ENCODE results near the gene EDIL3. TPM values are rescaled to one million over a fixed set of nuclear protein-coding genes. Genes with fewer than 3 reads are reported as not detected.
"Not testable (repeated sequence)": the region's sequence is repeated elsewhere in the genome, so short reads cannot be mapped to it uniquely, and the experiment has no call there.

The EDIL3 gene
- total RNA-seq, 2 donors from 2014 or later: not detected

DNA sequence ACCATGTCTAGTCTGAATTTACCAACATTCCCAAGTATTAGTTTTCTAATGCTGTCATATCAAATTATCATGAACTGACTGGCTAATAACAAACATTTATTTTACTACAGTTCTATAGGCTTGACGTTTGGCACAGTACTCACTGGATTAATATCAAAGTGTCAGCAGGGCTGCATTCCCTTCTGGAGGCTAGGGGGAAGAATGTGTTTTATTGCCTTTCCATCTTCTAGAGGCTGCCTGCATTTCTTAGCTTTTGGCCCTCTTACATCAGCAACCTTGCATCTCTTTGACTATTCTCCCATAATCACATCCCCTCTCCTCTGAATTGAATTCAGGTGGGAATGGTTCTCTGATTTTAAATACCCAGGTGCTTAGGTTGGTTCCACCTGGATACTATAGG is 84.7 kb downstream of the EDIL3 start:
- H3K27me3 Mint-ChIP-seq: no peaks in the 10 kb centered on the region
- no peaks in the 10 kb centered on the region for H3K9me3 Mint-ChIP-seq
- H3K4me1 Mint-ChIP-seq: no peaks in the 10 kb centered on the region
- H3K4me3 Mint-ChIP-seq: no peak overlapping the region
- no peak for ATAC-seq (replicated peaks)
- no peak overlapping the region for H3K27ac Mint-ChIP-seq
- H3K36me3 Mint-ChIP-seq (ENCODE audit: low read depth): no peaks in the 10 kb centered on the region

DNA sequence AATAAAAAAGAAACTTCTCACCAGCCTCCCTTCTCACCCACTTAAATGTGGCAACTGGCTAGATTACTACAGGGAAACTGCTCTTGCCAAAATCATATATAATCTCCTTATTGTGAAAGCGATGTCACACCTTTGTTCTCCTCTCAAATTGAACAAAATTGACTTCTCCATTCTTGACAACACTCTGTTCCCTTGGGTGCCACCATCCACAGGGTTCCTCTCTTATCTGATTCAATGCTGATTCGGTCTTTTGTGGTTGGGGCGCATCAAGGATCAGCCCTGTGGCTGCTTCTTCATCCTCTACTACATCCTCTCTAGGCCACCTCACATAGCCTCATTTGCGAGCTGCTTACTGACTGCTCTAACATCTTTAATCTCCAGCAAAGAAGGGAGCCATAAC is 86.1 kb downstream of the EDIL3 start:
- no peak overlapping the region for H3K4me3 Mint-ChIP-seq
- H3K36me3 Mint-ChIP-seq (ENCODE audit: low read depth): no peaks in the 10 kb centered on the region
- H3K4me1 Mint-ChIP-seq: no peaks in the 10 kb centered on the region
- no peak overlapping the region for H3K27ac Mint-ChIP-seq
- H3K9me3 Mint-ChIP-seq: no peaks in the 10 kb centered on the region
- no peaks in the 10 kb centered on the region for H3K27me3 Mint-ChIP-seq
- no peak for ATAC-seq (replicated peaks)

- ATAC-seq (replicated peaks); H3K36me3 Mint-ChIP-seq (ENCODE audit: low read depth); H3K4me1 Mint-ChIP-seq; H3K27me3 Mint-ChIP-seq; H3K9me3 Mint-ChIP-seq; H3K4me3 Mint-ChIP-seq; H3K27ac Mint-ChIP-seq: not testable (repeated sequence)
These were observed 87.0 kb downstream of the EDIL3 start for GRCh38 chr5:84297641-84298040.

DNA sequence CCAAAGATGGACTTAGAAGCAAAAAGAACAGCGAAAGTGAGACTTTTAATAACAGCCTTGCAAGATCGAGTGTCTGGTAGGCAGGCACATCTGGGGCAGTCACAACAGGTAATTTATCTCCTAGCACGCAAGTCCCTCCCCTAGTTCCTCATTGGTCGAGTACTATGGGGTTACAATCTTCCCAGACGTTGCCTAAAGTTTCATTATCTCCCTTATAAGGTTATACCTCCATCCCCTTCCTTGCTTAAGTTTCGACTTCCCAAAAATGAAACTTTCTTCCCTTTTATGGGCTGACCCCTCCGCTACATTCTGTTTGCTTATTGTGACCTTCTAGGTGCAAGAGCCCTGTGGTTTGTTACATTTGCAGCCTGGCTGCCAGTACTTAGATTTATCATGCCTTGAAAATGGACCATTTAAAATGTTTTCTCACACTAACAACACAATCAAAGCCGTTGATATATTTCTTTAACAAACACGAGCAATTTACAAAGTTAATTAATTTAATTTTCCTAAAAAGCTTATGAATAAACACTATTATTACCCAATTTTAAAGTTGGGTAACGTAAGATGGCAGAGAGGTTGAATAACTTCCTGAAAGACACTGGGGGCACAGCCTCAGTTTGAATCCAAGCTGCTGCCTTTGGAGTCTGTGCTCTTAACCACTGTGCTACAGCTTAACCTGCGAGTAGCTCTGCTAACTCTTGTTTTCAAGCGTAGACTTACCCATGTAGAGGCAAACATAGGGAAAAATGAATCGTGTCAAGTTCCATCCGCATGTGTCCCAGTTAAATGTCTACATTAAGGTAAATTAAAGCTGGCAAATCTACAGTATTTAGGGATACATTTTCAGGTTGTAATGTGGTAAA is 91.7 kb downstream of the EDIL3 start:
- H3K9me3 Mint-ChIP-seq: peaks cover 4% of the 10 kb centered on the region
- H3K27me3 Mint-ChIP-seq: peaks cover under 1% of the 10 kb centered on the region
- H3K4me3 Mint-ChIP-seq: no peak overlapping the region
- ATAC-seq (replicated peaks): no peak
- H3K27ac Mint-ChIP-seq: no peak overlapping the region
- H3K36me3 Mint-ChIP-seq (ENCODE audit: low read depth): no peaks in the 10 kb centered on the region
- no peaks in the 10 kb centered on the region for H3K4me1 Mint-ChIP-seq

DNA sequence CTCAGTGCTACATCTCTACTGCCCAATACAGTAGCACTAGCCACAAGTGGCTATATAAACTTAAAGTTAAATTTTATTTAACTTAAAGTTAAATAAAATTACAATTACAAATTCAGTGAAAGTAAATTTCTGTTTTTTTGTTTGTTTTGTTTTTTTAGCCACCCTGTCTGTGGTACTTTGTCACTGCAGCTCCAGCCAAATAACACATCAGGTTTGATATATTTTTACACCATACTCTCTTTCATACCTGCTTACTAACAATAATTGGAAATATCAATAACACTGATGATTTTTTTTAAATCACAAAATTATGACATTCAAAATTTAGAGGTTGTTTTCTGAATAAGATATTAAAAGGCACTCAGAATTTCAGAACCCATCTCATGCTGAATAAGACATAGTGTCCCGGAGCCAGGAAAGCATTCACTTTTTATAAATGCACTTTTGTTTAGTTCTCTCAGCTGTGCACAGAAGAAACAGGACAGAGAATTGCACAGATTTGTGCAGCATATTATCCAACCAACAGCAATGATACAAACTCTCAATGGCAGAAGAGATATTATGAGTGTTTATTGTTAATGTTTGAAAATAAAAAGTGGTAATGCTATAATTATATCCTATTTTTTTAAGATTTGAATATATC is 92.6 kb downstream of the EDIL3 start:
- no peak overlapping the region for H3K4me3 Mint-ChIP-seq
- H3K27ac Mint-ChIP-seq: no peak overlapping the region
- peaks cover 3% of the 10 kb centered on the region for H3K27me3 Mint-ChIP-seq
- no peak for ATAC-seq (replicated peaks)
- H3K36me3 Mint-ChIP-seq (ENCODE audit: low read depth): no peaks in the 10 kb centered on the region
- H3K9me3 Mint-ChIP-seq: peaks cover 4% of the 10 kb centered on the region
- no peaks in the 10 kb centered on the region for H3K4me1 Mint-ChIP-seq

- Mint-ChIP-seq H3K4me3 (no peak overlapping the region), H3K36me3 (ENCODE audit: low read depth) (no peaks in the 10 kb centered on the region), H3K27ac (no peak overlapping the region), H3K27me3 (peaks cover 3% of the 10 kb centered on the region), H3K9me3 (peaks cover 4% of the 10 kb centered on the region), H3K4me1 (no peaks in the 10 kb centered on the region)
- no peak for ATAC-seq (replicated peaks)
These were observed 94.0 kb downstream of the EDIL3 start for GRCh38 chr5:84290673-84291072.

DNA sequence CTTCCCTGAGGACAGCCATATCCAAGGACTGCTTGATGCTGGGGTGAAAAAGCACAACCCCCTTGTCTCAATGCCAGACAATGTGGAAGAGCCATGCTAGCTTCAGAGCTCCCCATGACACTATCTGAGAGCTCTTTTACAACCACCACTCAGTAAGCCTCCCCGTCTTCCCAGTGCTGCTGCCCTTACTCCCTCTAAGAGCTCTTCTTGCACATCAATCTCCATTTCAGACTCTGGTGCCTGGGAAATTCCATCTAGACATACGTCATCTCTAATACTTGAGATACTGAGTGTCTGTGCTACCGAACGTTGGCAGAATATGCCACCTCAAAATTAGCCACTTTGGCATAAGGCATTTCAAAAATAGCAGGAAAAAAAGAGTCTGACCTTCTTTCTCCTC is 94.5 kb downstream of the EDIL3 start:
- Mint-ChIP-seq H3K27me3 (peaks cover 3% of the 10 kb centered on the region), H3K9me3 (peaks cover 4% of the 10 kb centered on the region), H3K4me1 (no peaks in the 10 kb centered on the region), H3K27ac (no peak overlapping the region), H3K36me3 (ENCODE audit: low read depth) (no peaks in the 10 kb centered on the region), H3K4me3 (no peak overlapping the region)
- no peak for ATAC-seq (replicated peaks)

DNA sequence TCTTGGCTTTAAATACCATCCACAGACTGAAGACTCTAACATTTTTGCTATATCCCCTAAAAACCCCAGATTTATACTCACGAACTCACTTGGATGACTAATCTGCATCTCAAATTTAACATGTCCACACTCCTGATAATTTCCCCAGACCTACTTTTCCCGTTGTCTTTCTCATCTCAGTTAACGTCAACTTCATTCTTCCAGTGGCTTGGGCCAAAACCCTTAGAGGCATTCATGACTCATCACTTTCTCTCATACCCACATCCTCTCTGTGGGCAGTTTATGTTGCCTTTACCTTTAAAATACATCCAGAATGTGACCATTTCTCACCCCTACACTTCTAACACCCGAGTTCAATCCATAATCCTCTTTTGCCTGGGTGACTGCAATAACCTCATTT is 96.7 kb downstream of the EDIL3 start:
- Mint-ChIP-seq H3K27ac (no peak overlapping the region), H3K27me3 (peaks cover 3% of the 10 kb centered on the region), H3K9me3 (peaks cover 4% of the 10 kb centered on the region), H3K4me1 (no peaks in the 10 kb centered on the region), H3K36me3 (ENCODE audit: low read depth) (no peaks in the 10 kb centered on the region), H3K4me3 (no peak overlapping the region)
- no peak for ATAC-seq (replicated peaks)

DNA sequence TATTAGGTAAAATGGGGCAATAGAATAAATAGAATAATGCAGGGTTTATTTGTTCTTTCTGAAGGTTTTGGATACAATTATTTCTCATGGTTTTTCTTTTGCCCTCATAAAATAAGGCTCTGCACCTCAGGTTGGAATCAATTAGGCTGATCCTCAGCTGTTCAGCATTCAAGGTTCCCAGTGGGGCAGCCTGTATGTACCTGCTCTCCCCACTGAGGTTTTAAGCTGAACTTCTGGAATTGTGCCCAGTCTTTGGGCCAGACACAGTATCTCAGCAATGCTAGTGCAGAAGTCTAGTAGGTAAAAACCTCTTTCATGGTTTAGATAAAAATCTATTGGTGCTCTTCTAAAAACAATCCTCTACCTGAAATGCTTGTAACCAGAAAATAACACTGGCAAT is 98.0 kb downstream of the EDIL3 start:
- ATAC-seq (replicated peaks): no peak
- Mint-ChIP-seq H3K9me3 (peaks cover 4% of the 10 kb centered on the region), H3K4me1 (no peaks in the 10 kb centered on the region), H3K27ac (no peak overlapping the region), H3K4me3 (no peak overlapping the region), H3K27me3 (peaks cover 3% of the 10 kb centered on the region), H3K36me3 (ENCODE audit: low read depth) (no peaks in the 10 kb centered on the region)

DNA sequence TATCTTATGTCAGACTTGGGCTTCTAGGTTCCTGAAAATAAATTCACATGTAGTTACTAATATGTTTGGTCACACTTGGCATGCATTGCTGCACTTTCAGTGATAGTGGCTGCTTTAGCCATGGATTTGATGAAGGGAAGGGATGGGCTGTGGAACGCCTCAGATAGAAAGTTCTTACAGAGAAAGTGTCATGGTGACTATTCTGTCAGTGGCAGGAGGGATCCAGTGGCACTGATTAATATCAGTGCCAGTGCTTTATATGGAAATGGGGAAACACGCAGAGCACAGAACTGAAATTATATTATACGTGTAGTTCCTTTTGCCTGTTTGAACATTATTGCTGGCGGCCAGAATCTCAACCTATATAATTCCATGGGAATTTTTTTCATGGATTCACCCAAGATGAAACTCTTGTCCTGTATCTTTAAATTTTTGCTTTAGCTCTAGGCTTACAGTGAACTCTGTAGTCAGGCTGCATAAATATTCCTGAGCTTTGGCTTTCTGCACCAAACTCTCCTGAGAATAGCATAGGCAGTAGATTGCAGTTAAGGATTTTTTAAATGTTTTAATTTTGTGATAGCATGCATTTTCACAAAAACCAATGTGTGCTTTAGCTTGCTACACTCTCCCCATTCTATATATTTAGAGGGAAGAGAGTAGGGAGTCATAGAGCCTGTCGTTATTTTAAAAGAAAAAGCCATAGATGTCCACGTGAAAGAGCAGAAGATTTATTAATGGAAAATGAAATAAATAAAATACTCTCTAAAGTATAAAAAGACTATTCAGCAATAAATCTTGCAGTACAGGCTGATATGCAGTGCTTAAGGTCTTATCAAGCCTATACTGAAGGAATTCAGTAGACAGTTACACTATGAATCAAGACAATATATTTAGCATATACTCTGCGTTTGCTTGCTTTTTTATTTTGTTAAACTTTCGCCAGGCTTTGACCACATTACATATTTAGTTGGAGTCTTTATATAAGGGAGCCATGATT is 98.7 kb downstream of the EDIL3 start:
- Mint-ChIP-seq H3K9me3 (peaks cover 4% of the 10 kb centered on the region), H3K27ac (no peak overlapping the region), H3K4me3 (no peak overlapping the region), H3K36me3 (ENCODE audit: low read depth) (no peaks in the 10 kb centered on the region), H3K27me3 (peaks cover 3% of the 10 kb centered on the region), H3K4me1 (no peaks in the 10 kb centered on the region)
- ATAC-seq (replicated peaks): no peak

GRCh38 chr5:84281383-84281782 is 103.3 kb downstream of the EDIL3 start:
- H3K27ac Mint-ChIP-seq: no peak overlapping the region
- no peak overlapping the region for H3K4me3 Mint-ChIP-seq
- no peak for ATAC-seq (replicated peaks)
- H3K9me3 Mint-ChIP-seq: no peaks in the 10 kb centered on the region
- no peaks in the 10 kb centered on the region for H3K4me1 Mint-ChIP-seq
- no peaks in the 10 kb centered on the region for H3K36me3 Mint-ChIP-seq (ENCODE audit: low read depth)
- H3K27me3 Mint-ChIP-seq: no peaks in the 10 kb centered on the region

- Mint-ChIP-seq H3K27ac (no peak overlapping the region), H3K27me3 (no peaks in the 10 kb centered on the region), H3K9me3 (no peaks in the 10 kb centered on the region), H3K36me3 (ENCODE audit: low read depth) (no peaks in the 10 kb centered on the region), H3K4me1 (no peaks in the 10 kb centered on the region), H3K4me3 (no peak overlapping the region)
- ATAC-seq (replicated peaks): no peak
These were observed 105.4 kb downstream of the EDIL3 start for GRCh38 chr5:84279234-84279633.

GRCh38 chr5:84275609-84276008 is 109.1 kb downstream of the EDIL3 start:
- Mint-ChIP-seq H3K27me3 (no peaks in the 10 kb centered on the region), H3K36me3 (ENCODE audit: low read depth) (no peaks in the 10 kb centered on the region), H3K9me3 (no peaks in the 10 kb centered on the region), H3K4me3 (no peak overlapping the region), H3K4me1 (no peaks in the 10 kb centered on the region), H3K27ac (no peak overlapping the region)
- no peak for ATAC-seq (replicated peaks)

GRCh38 chr5:84274585-84275468 is 109.9 kb downstream of the EDIL3 start:
- ATAC-seq (replicated peaks): no peak
- no peaks in the 10 kb centered on the region for H3K9me3 Mint-ChIP-seq
- no peaks in the 10 kb centered on the region for H3K27me3 Mint-ChIP-seq
- H3K36me3 Mint-ChIP-seq (ENCODE audit: low read depth): no peaks in the 10 kb centered on the region
- H3K4me3 Mint-ChIP-seq: no peak overlapping the region
- no peaks in the 10 kb centered on the region for H3K4me1 Mint-ChIP-seq
- H3K27ac Mint-ChIP-seq: no peak overlapping the region

Measured in activated T-helper 17 cell treated with anti-CD3 and anti-CD28 coated beads, Interleukin-2, amount 50 U/mL, for 72 hours (primary cell).